Fibroblast of lung (primary cell): ENCODE results near the gene RIN2. TPM values are rescaled to one million over a fixed set of nuclear protein-coding genes. Genes with fewer than 3 reads are reported as not detected.

ENCODE experiments used
- DNase-seq, 2 donors: peaks; one replicate each; pipeline versions ENCODE4 v3.0.0 to v3.0.0-alpha.2; 2010; ENCODE audit warnings: low read depth in 2 of 2
- H2AFZ ChIP-seq: 2 replicates; pipeline ENCODE4 v1.5.1; 2012; ENCODE audit warnings: low read length, control low read depth, inconsistent platforms
- H3K27ac ChIP-seq: 2 replicates; pipeline ENCODE4 v1.5.1; 2011; ENCODE audit warnings: low read length, control low read depth; ENCODE audit not compliant: insufficient read depth
- H3K27me3 ChIP-seq: 2 replicates; pipeline ENCODE4 v1.5.1; 2011; ENCODE audit warnings: mild to moderate bottlenecking, low read length; ENCODE audit not compliant: control insufficient read depth, insufficient read depth
- H3K36me3 ChIP-seq: 2 replicates; pipeline ENCODE4 v1.5.1; 2011; ENCODE audit warnings: low read length; ENCODE audit not compliant: control insufficient read depth, insufficient read depth
- H3K4me1 ChIP-seq: 2 replicates; pipeline ENCODE4 v1.5.1; 2011; ENCODE audit warnings: low read length; ENCODE audit not compliant: control insufficient read depth, insufficient read depth; ENCODE audit errors: extremely low read depth
- H3K4me2 ChIP-seq: 2 replicates; pipeline ENCODE4 v1.5.1; 2011; ENCODE audit warnings: low read length, control low read depth; ENCODE audit not compliant: insufficient read depth; ENCODE audit errors: extremely low read depth
- H3K4me3 ChIP-seq, 4 experiments: fragments of 200-600 bp in 1 of 4; sonication (generic) in 1 of 4; replicated peaks in 1 of 4; 2 replicates each; pipeline ENCODE4 v1.5.1; 2011 to 2016; ENCODE audit warnings: low read length in 4 of 4, low read depth in 3 of 4, mild to moderate bottlenecking in 3 of 4, control low read depth in 2 of 4, inconsistent platforms in 1 of 4, mixed read lengths in 1 of 4; ENCODE audit not compliant: insufficient read depth in 1 of 4; ENCODE audit errors: control extremely low read depth in 1 of 4
- H3K79me2 ChIP-seq: 2 replicates; pipeline ENCODE4 v1.5.1; 2012; ENCODE audit warnings: mild to moderate bottlenecking, low read length, inconsistent platforms; ENCODE audit not compliant: control insufficient read depth, insufficient read depth
- H3K9ac ChIP-seq: 2 replicates; pipeline ENCODE4 v1.5.1; 2011; ENCODE audit warnings: mild to moderate bottlenecking, low read length, control low read depth; ENCODE audit not compliant: insufficient read depth
- H3K9me3 ChIP-seq: 2 replicates; pipeline ENCODE4 v1.5.1; 2012; ENCODE audit warnings: low read depth, low read length; ENCODE audit not compliant: control insufficient read depth, insufficient read depth
- H4K20me1 ChIP-seq: 2 replicates; pipeline ENCODE4 v1.5.1; 2011; ENCODE audit warnings: low read length; ENCODE audit not compliant: control insufficient read depth, insufficient read depth; ENCODE audit errors: extremely low read depth
- EZH2 ChIP-seq: IDR thresholded peaks from 2 replicates; pipeline ENCODE4 v1.5.1; 2012; ENCODE audit warnings: low read length, control low read depth, mild to moderate bottlenecking; ENCODE audit errors: missing control alignments
- polyA plus RNA-seq, 2 donors: library from polyadenylated mRNA; depleted of rRNA in 1 of 2; stranded (reverse) in 1 of 2; unstranded in 1 of 2; fragments of >200 nt; gene quantifications; 2 replicates each; pipeline ENCODE4 v1.2.1, GENCODE V29; 2011 to 2012; ENCODE audit warnings: missing spikeins in 1 of 2
- total RNA-seq: library from RNA; depleted of rRNA; stranded (reverse); fragments of >200 nt; gene quantifications from 2 replicates; pipeline ENCODE4 v1.2.1, GENCODE V29; 2014
- TF ChIP-seq, protein P1 (sequence below), 2 donors: IDR thresholded peaks in 1 of 2; conservative IDR thresholded peaks in 1 of 2; 1 replicate in 1 of 2; 2 replicates in 1 of 2; pipeline ENCODE4 v1.5.1; 2011 to 2012; ENCODE audit warnings: low read length in 2 of 2, control low read depth in 1 of 2, inconsistent platforms in 1 of 2, low read depth in 1 of 2, mild to moderate bottlenecking in 1 of 2

The RIN2 gene
- total and polyA plus RNA-seq, 2 donors (not counting 1 experiment from before 2014, with no cell fraction given) = 30.2 to 61.4 TPM

DNA sequence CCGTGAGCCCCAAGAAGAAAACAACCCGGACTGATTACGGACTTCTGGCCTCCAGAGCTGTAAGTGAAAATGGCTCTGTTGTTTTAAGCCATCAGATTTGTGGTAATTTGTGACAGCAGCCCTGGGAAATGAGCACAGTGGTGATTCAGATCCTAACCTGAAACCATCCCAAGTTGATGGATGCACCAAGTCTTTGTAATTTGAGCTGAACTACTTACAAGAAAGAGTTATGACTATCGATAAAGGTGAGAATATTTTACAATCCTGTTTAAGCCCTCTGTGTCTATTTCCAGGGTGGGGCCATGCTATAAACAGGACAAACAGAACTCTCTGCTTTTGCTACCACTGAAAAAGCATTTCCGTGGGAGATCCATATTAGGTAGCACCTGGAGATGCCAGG, 19.1 kb upstream of the RIN2 start:
- no peaks in the 10 kb centered on the region for H4K20me1 ChIP-seq
- peaks cover 11% of the 10 kb centered on the region for H3K27me3 ChIP-seq
- no peaks in the 10 kb centered on the region for H3K79me2 ChIP-seq
- no peak for TF ChIP-seq EZH2
- TF ChIP-seq, protein P1, sequence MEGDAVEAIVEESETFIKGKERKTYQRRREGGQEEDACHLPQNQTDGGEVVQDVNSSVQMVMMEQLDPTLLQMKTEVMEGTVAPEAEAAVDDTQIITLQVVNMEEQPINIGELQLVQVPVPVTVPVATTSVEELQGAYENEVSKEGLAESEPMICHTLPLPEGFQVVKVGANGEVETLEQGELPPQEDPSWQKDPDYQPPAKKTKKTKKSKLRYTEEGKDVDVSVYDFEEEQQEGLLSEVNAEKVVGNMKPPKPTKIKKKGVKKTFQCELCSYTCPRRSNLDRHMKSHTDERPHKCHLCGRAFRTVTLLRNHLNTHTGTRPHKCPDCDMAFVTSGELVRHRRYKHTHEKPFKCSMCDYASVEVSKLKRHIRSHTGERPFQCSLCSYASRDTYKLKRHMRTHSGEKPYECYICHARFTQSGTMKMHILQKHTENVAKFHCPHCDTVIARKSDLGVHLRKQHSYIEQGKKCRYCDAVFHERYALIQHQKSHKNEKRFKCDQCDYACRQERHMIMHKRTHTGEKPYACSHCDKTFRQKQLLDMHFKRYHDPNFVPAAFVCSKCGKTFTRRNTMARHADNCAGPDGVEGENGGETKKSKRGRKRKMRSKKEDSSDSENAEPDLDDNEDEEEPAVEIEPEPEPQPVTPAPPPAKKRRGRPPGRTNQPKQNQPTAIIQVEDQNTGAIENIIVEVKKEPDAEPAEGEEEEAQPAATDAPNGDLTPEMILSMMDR (conservative IDR thresholded peaks at IDR 0.05 in 1 of 2, IDR thresholded peaks at IDR 0.05 in 1 of 2; ENCODE audit: low read depth in 1 of 2, low read length in 2 of 2) = no peak
- no peak overlapping the region for H3K9ac ChIP-seq
- no peak overlapping the region for H2AFZ ChIP-seq
- no peak overlapping the region for H3K4me2 ChIP-seq
- H3K36me3 ChIP-seq = no peaks in the 10 kb centered on the region
- H3K4me1 ChIP-seq = no peaks in the 10 kb centered on the region
- DNase-seq = peak in 1 of 2 donors; percentile 56
- H3K9me3 ChIP-seq = no peaks in the 10 kb centered on the region
- no peak overlapping the region for H3K27ac ChIP-seq
- no peak overlapping the region for H3K4me3 ChIP-seq

- Histone ChIP-seq H3K9me3 (no peaks in the 10 kb centered on the region), H3K4me1 (no peaks in the 10 kb centered on the region), H4K20me1 (no peaks in the 10 kb centered on the region), H3K4me2 (no peak overlapping the region), H3K9ac (no peak overlapping the region), H2AFZ (no peak overlapping the region), H3K27ac (no peak overlapping the region), H3K79me2 (no peaks in the 10 kb centered on the region), H3K36me3 (no peaks in the 10 kb centered on the region), H3K4me3 (no peak overlapping the region), H3K27me3 (peaks cover 11% of the 10 kb centered on the region)
- DNase-seq = no peak
- TF ChIP-seq, protein P1 (conservative IDR thresholded peaks at IDR 0.05 in 1 of 2, IDR thresholded peaks at IDR 0.05 in 1 of 2; ENCODE audit: low read depth in 1 of 2, low read length in 2 of 2) = no peak
- TF ChIP-seq EZH2 = no peak
Observed at GRCh38 chr20:19739351-19739750, 18.7 kb upstream of the RIN2 start.

- no peak for TF ChIP-seq EZH2
- TF ChIP-seq, protein P1 (conservative IDR thresholded peaks at IDR 0.05 in 1 of 2, IDR thresholded peaks at IDR 0.05 in 1 of 2; ENCODE audit: low read depth in 1 of 2, low read length in 2 of 2) = no peak
- no peak overlapping the region for H3K9ac ChIP-seq
- H3K79me2 ChIP-seq = no peaks in the 10 kb centered on the region
- no peak overlapping the region for H3K4me3 ChIP-seq
- H3K4me1 ChIP-seq = no peaks in the 10 kb centered on the region
- H3K27ac ChIP-seq = no peak overlapping the region
- no peaks in the 10 kb centered on the region for H3K9me3 ChIP-seq
- no peaks in the 10 kb centered on the region for H4K20me1 ChIP-seq
- no peaks in the 10 kb centered on the region for H3K36me3 ChIP-seq
- no peak overlapping the region for H3K4me2 ChIP-seq
- DNase-seq = no peak
- H3K27me3 ChIP-seq = peaks cover 11% of the 10 kb centered on the region
- no peak overlapping the region for H2AFZ ChIP-seq
Observed at GRCh38 chr20:19740512-19740911, 17.5 kb upstream of the RIN2 start.
